SJSA1 (cell line): ENCODE results near the gene PPL. TPM values are rescaled to one million over a fixed set of nuclear protein-coding genes. Genes with fewer than 3 reads are reported as not detected.

Experiments
- DNase-seq, 2 experiments: peaks; one replicate each; pipeline ENCODE4 v3.0.0-alpha.2; 2015 to 2020; ENCODE audit warnings: low spot score in 2 of 2, low read depth in 1 of 2
- H3K27ac ChIP-seq: fragments of 250-450 bp; sonication (Bioruptor Pico); 2 replicates; pipeline ENCODE4 v1.5.1; 2020; ENCODE audit warnings: mild to moderate bottlenecking, moderate library complexity
- H3K27me3 ChIP-seq: fragments of 250-450 bp; sonication (Bioruptor Pico); replicated peaks from 2 replicates; pipeline ENCODE4 v1.5.1; 2020; ENCODE audit warnings: mild to moderate bottlenecking, moderate library complexity
- H3K36me3 ChIP-seq: fragments of 250-450 bp; sonication (Bioruptor Pico); 2 replicates; pipeline ENCODE4 v1.5.1; 2020; ENCODE audit warnings: mild to moderate bottlenecking
- H3K4me1 ChIP-seq: fragments of 250-450 bp; sonication (Bioruptor Pico); replicated peaks from 2 replicates; pipeline ENCODE4 v1.6.1; 2021; ENCODE audit warnings: mild to moderate bottlenecking
- H3K4me3 ChIP-seq: fragments of 250-450 bp; sonication (Bioruptor Pico); 2 replicates; pipeline ENCODE4 v1.5.1; 2020; ENCODE audit warnings: mild to moderate bottlenecking
- H3K9me3 ChIP-seq: fragments of 250-450 bp; sonication (Bioruptor Pico); replicated peaks from 2 replicates; pipeline ENCODE4 v1.5.1; 2020; ENCODE audit warnings: mild to moderate bottlenecking
- total RNA-seq: library from RNA; depleted of rRNA; stranded (reverse); fragments of >200 nt; shearing (Covaris generic); gene quantifications from 2 replicates; pipeline ENCODE4 v1.2.3, GENCODE V29; 2014

PPL gene
- total RNA-seq, 1 experiment from 2014 or later: 0.11 TPM

- H3K27ac ChIP-seq: no peak overlapping the region
- no peak for DNase-seq
- no peaks in the 10 kb centered on the region for H3K27me3 ChIP-seq
- H3K4me3 ChIP-seq: no peak overlapping the region
- H3K36me3 ChIP-seq: no peaks in the 10 kb centered on the region
- no peaks in the 10 kb centered on the region for H3K9me3 ChIP-seq
- H3K4me1 ChIP-seq: peaks cover 32% of the 10 kb centered on the region
Measured at GRCh38 chr16:4947722-4948503, 11.0 kb upstream of the PPL start.

GRCh38 chr16:4946917-4947316, 10.0 kb upstream of the PPL start:
- Histone ChIP-seq H3K4me3 (no peak overlapping the region), H3K36me3 (no peaks in the 10 kb centered on the region), H3K4me1 (peaks cover 42% of the 10 kb centered on the region), H3K27ac (no peak overlapping the region), H3K27me3 (no peaks in the 10 kb centered on the region), H3K9me3 (no peaks in the 10 kb centered on the region)
- no peak for DNase-seq

- peak; percentile 73 to 83 for DNase-seq
- no peaks in the 10 kb centered on the region for H3K36me3 ChIP-seq
- H3K27ac ChIP-seq: peak overlapping the region; percentile 6
- H3K9me3 ChIP-seq: no peaks in the 10 kb centered on the region
- H3K4me3 ChIP-seq: no peak overlapping the region
- H3K4me1 ChIP-seq: peaks cover 48% of the 10 kb centered on the region
- no peaks in the 10 kb centered on the region for H3K27me3 ChIP-seq
Measured at GRCh38 chr16:4945560-4946502, 8.9 kb upstream of the PPL start.

GRCh38 chr16:4944333-4945281, 7.7 kb upstream of the PPL start:
- H3K27me3 ChIP-seq: no peaks in the 10 kb centered on the region
- H3K27ac ChIP-seq: peak overlapping the region; percentile 88
- DNase-seq: peak; percentile 99
- no peaks in the 10 kb centered on the region for H3K36me3 ChIP-seq
- H3K4me3 ChIP-seq: no peak overlapping the region
- H3K4me1 ChIP-seq: peaks cover 59% of the 10 kb centered on the region
- H3K9me3 ChIP-seq: no peaks in the 10 kb centered on the region

GRCh38 chr16:4942481-4942880, 5.5 kb upstream of the PPL start:
- Histone ChIP-seq H3K27me3 (no peaks in the 10 kb centered on the region; the same call in 1 of the 2 replicates), H3K4me1 (peaks cover 59% of the 10 kb centered on the region), H3K9me3 (no peaks in the 10 kb centered on the region), H3K4me3 (no peak overlapping the region), H3K36me3 (no peaks in the 10 kb centered on the region), H3K27ac (peak overlapping the region; percentile 88)
- DNase-seq: no peak

- H3K4me3 ChIP-seq: no peak overlapping the region
- DNase-seq: no peak
- peaks cover 9% of the 10 kb centered on the region; the same call in 1 of the 2 replicates for H3K27me3 ChIP-seq
- H3K27ac ChIP-seq: no peak overlapping the region
- no peaks in the 10 kb centered on the region for H3K36me3 ChIP-seq
- H3K4me1 ChIP-seq: peaks cover 64% of the 10 kb centered on the region
- H3K9me3 ChIP-seq: no peaks in the 10 kb centered on the region
Measured at GRCh38 chr16:4940719-4941118, 3.8 kb upstream of the PPL start.

GRCh38 chr16:4938683-4939030, 1.7 kb upstream of the PPL start:
- Histone ChIP-seq H3K27me3 (peaks cover 11% of the 10 kb centered on the region; the same call in 1 of the 2 replicates), H3K36me3 (no peaks in the 10 kb centered on the region), H3K9me3 (no peaks in the 10 kb centered on the region), H3K27ac (no peak overlapping the region), H3K4me3 (no peak overlapping the region), H3K4me1 (peaks cover 45% of the 10 kb centered on the region)
- DNase-seq: no peak

- Histone ChIP-seq H3K4me1 (peaks cover 39% of the 10 kb centered on the region), H3K27ac (no peak overlapping the region), H3K27me3 (peaks cover 11% of the 10 kb centered on the region; the same call in 1 of the 2 replicates), H3K4me3 (no peak overlapping the region), H3K36me3 (no peaks in the 10 kb centered on the region), H3K9me3 (no peaks in the 10 kb centered on the region)
- no peak for DNase-seq
Measured at GRCh38 chr16:4937782-4938682, 1.1 kb upstream of the PPL start.

- Histone ChIP-seq H3K4me3 (no peak overlapping the region; the same call in 1 of the 2 replicates), H3K9me3 (no peaks in the 10 kb centered on the region), H3K27me3 (peaks cover 11% of the 10 kb centered on the region; the same call in 1 of the 2 replicates), H3K27ac (no peak overlapping the region), H3K36me3 (no peaks in the 10 kb centered on the region), H3K4me1 (peaks cover 27% of the 10 kb centered on the region)
- DNase-seq: no peak
Measured at GRCh38 chr16:4936181-4936990, 562 bp downstream of the PPL start.

- Histone ChIP-seq H3K9me3 (no peaks in the 10 kb centered on the region), H3K4me3 (no peak overlapping the region), H3K27ac (no peak overlapping the region), H3K36me3 (no peaks in the 10 kb centered on the region), H3K4me1 (peaks cover 16% of the 10 kb centered on the region), H3K27me3 (peaks cover 11% of the 10 kb centered on the region; the same call in 1 of the 2 replicates)
- no peak for DNase-seq
Measured at GRCh38 chr16:4935241-4935855, 1.6 kb downstream of the PPL start.

- no peak for DNase-seq
- no peaks in the 10 kb centered on the region for H3K9me3 ChIP-seq
- H3K27ac ChIP-seq: no peak overlapping the region
- no peaks in the 10 kb centered on the region for H3K36me3 ChIP-seq
- H3K27me3 ChIP-seq: peaks cover 11% of the 10 kb centered on the region; the same call in 1 of the 2 replicates
- no peak overlapping the region for H3K4me3 ChIP-seq
- peaks cover 10% of the 10 kb centered on the region for H3K4me1 ChIP-seq
Measured at GRCh38 chr16:4934591-4934990, 2.4 kb downstream of the PPL start.
